ENCODE data around the gene BAG1.

Gene BAG1

GRCh38 chr9:33277484-33277883, 13.0 kb upstream of the BAG1 start:
- H3K4me3 ChIP-seq (ENCODE audit: low read depth, low read length) = no peak overlapping the region
- TF ChIP-seq, protein P1, sequence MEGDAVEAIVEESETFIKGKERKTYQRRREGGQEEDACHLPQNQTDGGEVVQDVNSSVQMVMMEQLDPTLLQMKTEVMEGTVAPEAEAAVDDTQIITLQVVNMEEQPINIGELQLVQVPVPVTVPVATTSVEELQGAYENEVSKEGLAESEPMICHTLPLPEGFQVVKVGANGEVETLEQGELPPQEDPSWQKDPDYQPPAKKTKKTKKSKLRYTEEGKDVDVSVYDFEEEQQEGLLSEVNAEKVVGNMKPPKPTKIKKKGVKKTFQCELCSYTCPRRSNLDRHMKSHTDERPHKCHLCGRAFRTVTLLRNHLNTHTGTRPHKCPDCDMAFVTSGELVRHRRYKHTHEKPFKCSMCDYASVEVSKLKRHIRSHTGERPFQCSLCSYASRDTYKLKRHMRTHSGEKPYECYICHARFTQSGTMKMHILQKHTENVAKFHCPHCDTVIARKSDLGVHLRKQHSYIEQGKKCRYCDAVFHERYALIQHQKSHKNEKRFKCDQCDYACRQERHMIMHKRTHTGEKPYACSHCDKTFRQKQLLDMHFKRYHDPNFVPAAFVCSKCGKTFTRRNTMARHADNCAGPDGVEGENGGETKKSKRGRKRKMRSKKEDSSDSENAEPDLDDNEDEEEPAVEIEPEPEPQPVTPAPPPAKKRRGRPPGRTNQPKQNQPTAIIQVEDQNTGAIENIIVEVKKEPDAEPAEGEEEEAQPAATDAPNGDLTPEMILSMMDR (IDR thresholded peaks at IDR 0.05; ENCODE audit: borderline replicate concordance, insufficient read depth, low read depth, low read length) = no peak

- no peak overlapping the region for H3K4me3 ChIP-seq (ENCODE audit: low read depth, low read length)
- TF ChIP-seq, protein P1 (IDR thresholded peaks at IDR 0.05; ENCODE audit: borderline replicate concordance, insufficient read depth, low read depth, low read length) = no peak
Measured at GRCh38 chr9:33273972-33274328, 9.4 kb upstream of the BAG1 start.

- TF ChIP-seq, protein P1 (IDR thresholded peaks at IDR 0.05; ENCODE audit: borderline replicate concordance, insufficient read depth, low read depth, low read length) = no peak
Measured at GRCh38 chr9:33273266-33273971, 8.9 kb upstream of the BAG1 start.

GRCh38 chr9:33272061-33272460, 7.6 kb upstream of the BAG1 start:
- no peak overlapping the region for H3K4me3 ChIP-seq (ENCODE audit: low read depth, low read length)
- TF ChIP-seq, protein P1 (IDR thresholded peaks at IDR 0.05; ENCODE audit: borderline replicate concordance, insufficient read depth, low read depth, low read length) = no peak

More at GRCh38 chr9:33273266-33273971, 8.9 kb upstream of the BAG1 start:
- H3K4me3 ChIP-seq (ENCODE audit: low read depth, low read length) = no peak overlapping the region

GRCh38 chr9:33270146-33270545, 5.6 kb upstream of the BAG1 start:
- H3K4me3 ChIP-seq (ENCODE audit: low read depth, low read length) = no peak overlapping the region

DNA sequence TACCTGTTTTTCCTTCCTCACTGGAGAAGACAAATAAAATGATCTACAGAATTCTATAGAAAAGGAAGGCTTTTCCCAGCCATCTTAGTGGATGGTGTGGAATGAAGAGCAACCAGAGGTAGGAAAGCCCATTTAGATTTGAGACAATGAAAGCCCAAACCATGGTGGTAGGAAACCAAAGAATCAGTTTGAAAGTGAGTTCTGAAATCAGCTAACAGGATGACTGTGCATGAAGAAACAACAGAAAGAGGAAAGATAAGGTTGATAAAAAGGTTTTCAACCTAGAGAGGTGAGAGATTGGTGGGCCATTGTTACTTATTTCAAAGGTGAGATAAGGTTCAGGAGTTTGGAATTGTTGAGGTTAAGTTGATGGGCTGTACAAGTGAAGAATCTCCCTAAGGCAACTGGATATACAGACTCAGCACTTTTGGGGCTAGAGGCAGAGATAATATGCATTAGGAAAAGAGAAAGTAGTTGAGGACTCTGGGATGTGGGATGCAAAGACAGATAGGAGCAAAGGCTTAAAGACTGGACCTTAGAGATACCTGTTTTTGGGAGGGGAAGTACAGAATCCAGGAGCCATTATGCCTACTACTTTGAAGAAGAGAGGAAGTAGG, 2.8 kb upstream of the BAG1 start:
- TF ChIP-seq, protein P1 (IDR thresholded peaks at IDR 0.05; ENCODE audit: borderline replicate concordance, insufficient read depth, low read depth, low read length) = no peak
- no peak overlapping the region for H3K4me3 ChIP-seq (ENCODE audit: low read depth, low read length)

More at GRCh38 chr9:33270146-33270545, 5.6 kb upstream of the BAG1 start:
- TF ChIP-seq, protein P1 (IDR thresholded peaks at IDR 0.05; ENCODE audit: borderline replicate concordance, insufficient read depth, low read depth, low read length) = no peak
